Hematopoietic multipotent progenitor cell treated with erythropoietin and hydrocortisone succinate and interleukin-3 and kit ligand, for 4 days (in vitro differentiated cells): ENCODE data around the gene PTGER4.
"Not testable (repeated sequence)": the region's sequence is repeated elsewhere in the genome, so short reads cannot be mapped to it uniquely, and the experiment has no call there.

ENCODE experiments used
- DNase-seq: peaks from one replicate; pipeline ENCODE4 v3.0.0-alpha.2; 2015

The PTGER4 gene

GRCh38 chr5:40694433-40694832 is 14.7 kb downstream of the PTGER4 start:
- DNase-seq, result no peak

GRCh38 chr5:40700116-40700782 is 20.5 kb downstream of the PTGER4 start:
- DNase-seq, result no peak

- not testable (repeated sequence) for DNase-seq
Measured at GRCh38 chr5:40702027-40702426, 22.3 kb downstream of the PTGER4 start.

DNA sequence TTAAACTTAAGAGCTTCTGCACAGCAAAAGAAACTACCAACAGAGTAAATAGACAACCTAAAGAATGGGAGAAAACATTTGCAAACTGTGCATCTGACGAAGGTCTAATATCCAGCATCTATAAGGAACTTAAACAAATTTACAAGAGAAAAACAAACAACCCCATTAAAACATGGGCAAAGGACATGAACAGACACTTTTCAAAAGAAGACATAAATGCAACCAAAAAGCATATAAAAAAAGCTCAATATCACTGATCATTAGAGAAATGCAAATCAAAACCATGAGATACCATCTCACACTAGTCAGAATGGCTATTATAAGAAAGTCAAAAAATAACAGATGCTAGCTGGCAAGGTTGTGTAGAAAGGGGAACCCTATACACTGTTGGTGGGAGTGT is 25.8 kb downstream of the PTGER4 start:
- not testable (repeated sequence) for DNase-seq

DNA sequence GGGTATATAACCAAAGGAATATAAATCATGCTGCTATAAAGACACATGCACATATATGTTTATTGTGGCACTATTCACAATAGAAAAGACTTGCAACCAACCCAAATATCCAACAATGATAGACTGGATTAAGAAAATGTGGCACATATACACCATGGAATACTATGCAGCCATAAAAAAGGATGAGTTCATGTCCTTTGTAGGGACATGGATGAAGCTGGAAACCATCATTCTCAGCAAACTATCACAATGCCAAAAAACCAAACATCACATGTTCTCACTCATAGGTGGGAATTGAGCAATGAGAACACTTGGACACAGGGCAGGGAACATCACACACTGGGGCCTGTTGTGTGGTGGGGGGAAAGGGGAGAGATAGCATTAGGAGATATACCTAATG is 30.9 kb downstream of the PTGER4 start:
- DNase-seq, result not testable (repeated sequence)

DNA sequence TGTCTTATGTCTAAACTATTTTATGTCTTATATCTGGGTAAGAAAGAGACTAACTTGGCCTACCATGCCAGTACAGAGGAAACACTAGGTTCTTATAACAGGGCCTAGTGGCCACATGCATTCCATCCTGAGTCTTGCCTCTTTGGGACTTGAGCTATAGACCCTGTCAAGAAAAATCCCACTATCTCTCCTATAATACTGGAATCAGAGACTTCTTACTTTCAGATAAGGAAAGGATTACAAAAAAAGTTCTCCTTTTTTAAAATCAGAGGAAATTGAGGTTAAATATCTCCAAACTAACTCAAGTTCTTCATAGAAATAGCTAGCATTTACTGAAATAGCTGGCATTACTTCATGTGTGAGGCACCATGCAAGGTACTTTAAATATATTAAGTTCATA is 34.3 kb downstream of the PTGER4 start:
- DNase-seq, result no peak

DNA sequence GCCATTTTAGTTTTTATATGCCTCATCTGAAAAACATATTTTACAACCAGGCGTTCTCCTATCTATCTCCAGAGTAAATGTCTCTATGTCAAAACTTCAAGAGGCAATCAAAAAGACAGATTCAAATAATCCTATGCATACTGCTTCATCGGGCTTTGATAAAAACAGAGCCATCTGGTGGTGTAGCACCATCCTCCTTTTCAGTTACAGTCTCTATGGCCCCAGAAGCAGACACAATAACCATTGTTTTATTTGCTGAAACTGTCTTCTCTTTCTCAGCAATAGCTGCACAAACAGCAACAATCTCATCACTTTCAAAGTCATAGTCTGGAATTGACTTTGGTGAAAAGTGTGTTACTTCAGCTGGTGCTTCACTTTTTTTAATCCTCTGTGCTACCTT is 36.3 kb downstream of the PTGER4 start:
- DNase-seq, result peak; percentile 15

DNA sequence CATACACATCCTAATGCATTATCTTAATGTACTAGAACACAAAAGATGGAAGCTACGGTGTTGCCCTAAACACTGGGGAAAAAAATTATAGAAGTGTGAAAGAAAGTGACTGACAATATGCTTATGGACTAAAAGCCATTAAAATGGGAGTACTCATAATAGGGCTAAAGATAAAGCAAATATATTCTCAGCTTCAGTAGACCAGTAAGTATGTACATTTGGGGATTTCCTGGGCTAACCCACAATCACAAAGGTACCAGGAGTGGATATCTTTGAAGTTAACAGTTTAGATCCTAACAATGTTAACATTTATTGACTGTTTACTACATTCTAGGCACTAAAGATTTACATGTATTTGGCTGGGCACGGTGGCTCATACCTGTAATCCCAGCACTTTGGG is 36.9 kb downstream of the PTGER4 start:
- DNase-seq, result no peak

DNA sequence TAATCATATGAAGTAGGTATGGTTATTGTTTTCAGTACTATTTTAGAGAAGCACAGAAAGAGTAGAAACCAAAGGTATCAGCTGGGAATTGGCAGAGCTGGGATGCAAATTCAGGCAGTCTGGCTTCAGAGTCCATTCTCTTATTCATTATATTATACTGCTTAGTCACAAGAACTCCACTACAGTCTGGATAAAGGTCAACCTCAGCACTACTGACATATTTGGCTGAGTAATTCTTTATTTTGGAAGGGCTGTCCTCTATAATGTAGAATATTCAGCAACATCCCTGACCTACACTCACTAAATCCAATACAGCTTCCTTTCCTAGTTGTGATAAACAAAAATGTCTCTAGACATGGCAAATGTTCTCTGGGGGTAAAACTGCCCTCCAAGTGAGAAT is 37.6 kb downstream of the PTGER4 start:
- DNase-seq, result no peak

DNA sequence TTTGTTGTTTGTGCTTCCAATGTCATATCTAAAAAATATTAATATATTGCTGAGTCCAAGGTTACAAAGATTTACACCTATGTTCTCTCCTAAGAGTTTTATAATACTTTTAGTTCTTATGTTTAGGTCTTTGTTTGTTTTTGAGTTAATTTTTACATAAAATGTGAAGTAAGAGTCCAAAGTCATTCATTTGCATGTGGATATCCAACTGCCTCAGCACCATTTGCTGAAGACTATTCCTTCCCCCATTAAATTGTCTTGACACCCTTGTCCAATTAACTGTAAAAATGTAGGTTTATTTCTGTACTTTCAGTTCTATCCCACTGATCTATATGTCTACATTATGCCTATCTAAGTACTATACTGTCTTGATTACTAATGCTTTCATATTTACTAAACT is 40.4 kb downstream of the PTGER4 start:
- DNase-seq, result no peak

GRCh38 chr5:40722497-40722911 is 42.8 kb downstream of the PTGER4 start:
- DNase-seq, result not testable (repeated sequence)

DNA sequence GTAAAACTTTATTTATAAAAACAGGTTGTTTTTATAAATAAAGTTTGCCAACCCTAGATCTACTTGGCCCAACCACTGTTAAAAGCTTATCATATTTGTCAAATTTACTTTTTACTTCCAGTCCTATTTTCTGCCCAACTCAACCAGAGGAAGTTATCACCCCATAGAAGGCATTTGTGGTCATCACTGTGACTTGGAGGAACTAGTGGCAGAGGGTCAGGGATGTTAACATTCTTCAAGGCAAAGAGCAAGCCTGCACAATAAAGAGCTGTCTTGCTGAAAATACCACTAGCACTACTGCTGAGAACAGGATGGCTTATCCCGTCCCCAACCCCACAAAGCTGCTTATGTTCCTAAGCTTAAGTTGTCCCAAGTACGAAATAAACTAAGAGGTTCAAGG is 53.7 kb downstream of the PTGER4 start:
- peak; percentile 85 for DNase-seq

DNA sequence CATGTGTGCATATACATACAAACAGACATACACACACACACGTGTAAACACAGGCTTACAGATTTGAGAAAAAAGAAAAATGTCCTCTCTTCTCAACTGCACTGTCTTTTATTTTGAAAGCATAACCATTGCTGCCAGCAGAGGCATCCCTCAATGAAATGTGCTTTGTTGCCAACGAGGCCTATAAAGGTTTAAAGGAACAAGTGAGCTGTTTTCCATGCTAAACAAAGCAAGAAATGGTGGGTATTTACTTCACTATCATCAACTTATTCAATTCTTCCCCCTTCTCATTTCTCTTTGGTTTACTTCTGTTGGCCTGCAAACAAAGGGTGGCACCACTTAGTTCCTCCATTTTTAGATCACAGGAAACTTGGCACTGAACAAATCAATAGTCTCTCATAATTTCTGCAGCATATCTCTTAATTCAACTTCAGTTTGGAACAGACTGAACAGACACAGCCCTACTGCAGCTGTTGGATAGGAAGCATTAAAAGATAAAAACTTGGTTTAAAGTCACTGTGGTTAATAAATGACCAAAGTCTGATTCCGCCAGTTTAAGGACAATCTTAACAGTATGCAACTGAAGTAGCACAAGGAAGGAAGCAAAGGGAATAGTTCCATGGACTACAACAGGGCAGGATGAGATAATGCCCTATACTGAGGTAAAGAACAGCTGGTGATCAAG is 54.3 kb downstream of the PTGER4 start:
- DNase-seq, result peak; percentile 82

DNA sequence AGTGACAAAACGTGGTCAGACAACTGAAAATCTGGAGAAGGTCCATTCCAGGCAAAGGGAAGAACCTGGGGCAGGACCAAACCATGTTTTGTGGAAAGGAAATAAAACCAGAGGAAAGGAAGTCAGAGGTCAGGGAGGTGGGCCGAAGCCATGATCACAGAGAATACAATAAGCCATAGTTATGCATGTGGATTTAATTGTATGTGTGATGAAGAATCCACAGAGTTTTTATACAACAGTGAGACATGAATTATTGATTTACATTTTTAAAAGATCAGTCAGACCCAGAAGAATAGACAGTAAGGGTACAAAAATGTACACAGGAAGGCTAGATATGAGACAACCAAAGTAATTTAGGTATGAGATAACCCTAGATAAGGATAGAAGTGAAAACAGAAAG is 55.3 kb downstream of the PTGER4 start:
- DNase-seq, result no peak

GRCh38 chr5:40735609-40736008 is 55.9 kb downstream of the PTGER4 start:
- no peak for DNase-seq

DNA sequence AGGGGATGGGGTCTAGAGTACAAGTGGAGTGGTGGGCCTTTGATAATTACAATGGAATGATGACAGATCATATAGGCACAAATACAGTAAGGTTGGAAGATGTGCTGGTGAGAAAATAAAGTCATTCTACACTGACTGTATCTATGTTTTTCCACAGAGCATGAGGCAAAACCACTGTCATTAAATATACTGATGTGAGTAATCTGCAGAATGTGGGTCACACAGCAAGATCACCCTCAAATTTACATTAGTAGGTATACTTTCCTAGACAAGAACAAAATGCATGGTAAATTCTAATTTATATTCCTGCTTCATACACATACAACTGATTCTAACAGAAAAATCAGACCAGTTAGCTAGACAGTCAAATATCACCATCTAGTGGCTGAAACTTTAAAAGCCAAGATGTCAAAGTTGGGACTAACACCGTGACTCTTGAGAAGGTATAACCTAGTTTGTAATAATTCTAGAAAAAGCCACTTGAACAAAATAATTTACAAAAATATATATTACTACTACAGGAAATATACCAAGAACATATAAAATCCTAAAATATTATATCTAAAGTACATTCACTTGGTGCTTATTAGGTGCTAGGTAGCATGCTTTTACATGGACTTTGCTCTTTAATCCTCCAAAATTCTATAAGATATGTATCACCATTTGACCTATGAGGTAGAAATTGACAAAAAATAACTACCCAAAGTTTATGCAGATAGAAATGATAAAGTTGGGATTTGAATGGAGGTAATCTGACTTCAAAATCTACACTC is 56.6 kb downstream of the PTGER4 start:
- peak; percentile 83 for DNase-seq

GRCh38 chr5:40738502-40738901 is 58.8 kb downstream of the PTGER4 start:
- no peak for DNase-seq
